ENCODE results near the gene GAL3ST1.

Gene GAL3ST1

DNA sequence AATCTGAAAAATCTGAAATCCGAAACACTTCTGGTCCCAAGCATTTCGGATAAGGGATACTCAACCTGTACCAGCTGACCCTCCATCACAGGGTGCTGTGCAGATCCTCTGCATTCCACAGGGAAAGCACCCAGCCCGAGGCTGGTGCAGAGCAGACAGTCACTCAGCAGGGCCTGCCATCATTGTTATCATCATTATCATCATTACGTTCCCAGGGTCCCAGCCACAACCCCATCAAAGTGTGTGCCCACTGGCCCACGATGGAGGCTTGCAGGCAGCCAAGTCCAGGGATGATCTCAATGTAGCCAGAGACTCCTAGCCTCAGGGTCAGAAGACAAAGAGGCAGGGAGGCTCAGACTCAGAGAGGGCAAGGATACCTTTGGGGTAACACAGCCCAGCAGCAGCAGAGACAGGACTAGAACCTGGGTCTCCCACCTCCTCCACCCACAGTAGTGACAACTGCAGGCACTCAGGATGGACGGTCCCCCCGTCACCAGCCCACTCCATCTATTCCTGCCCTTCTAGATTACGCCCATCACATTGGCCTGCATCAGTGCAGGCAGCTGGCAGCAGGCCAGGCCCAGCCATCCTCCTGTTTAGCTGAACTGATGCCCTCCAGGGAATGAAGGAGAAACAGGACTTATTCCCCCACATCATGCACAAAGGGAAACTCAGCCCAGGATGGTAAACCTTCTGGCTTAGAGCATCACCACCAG lies 10.3 kb downstream of the GAL3ST1 start:
- Histone ChIP-seq H3K9ac (ENCODE audit: low read depth, low read length, poor library complexity, severe bottlenecking) (no peak overlapping the region), H4K20me1 (ENCODE audit: insufficient read depth, low read length, poor library complexity, severe bottlenecking) (no peaks in the 10 kb centered on the region), H2AFZ (ENCODE audit: low read length) (no peak overlapping the region), H3K27me3 (ENCODE audit: insufficient read depth, low read length, poor library complexity, severe bottlenecking) (no peaks in the 10 kb centered on the region), H3K4me1 (ENCODE audit: insufficient read depth, low read length, poor library complexity, severe bottlenecking) (no peaks in the 10 kb centered on the region), H3K4me3 (ENCODE audit: low read length, poor library complexity, severe bottlenecking) (no peak overlapping the region), H3K4me2 (ENCODE audit: low read depth, low read length, poor library complexity, severe bottlenecking) (no peak overlapping the region), H3K9me2 (replicated peaks; ENCODE audit: low read depth, low read length) (no peaks in the 10 kb centered on the region), H3K9me3 (ENCODE audit: insufficient read depth, low read depth, low read length) (no peaks in the 10 kb centered on the region), H3K36me3 (ENCODE audit: insufficient read depth, low read length) (no peaks in the 10 kb centered on the region), H3K79me2 (ENCODE audit: insufficient read depth, low read length) (no peaks in the 10 kb centered on the region), H3F3A (ENCODE audit: low read depth) (no peaks in the 10 kb centered on the region)
- TF ChIP-seq EZH2phosphoT487 (IDR thresholded peaks at IDR 0.05; ENCODE audit: borderline replicate concordance) = no peak
- TF ChIP-seq, protein P1, sequence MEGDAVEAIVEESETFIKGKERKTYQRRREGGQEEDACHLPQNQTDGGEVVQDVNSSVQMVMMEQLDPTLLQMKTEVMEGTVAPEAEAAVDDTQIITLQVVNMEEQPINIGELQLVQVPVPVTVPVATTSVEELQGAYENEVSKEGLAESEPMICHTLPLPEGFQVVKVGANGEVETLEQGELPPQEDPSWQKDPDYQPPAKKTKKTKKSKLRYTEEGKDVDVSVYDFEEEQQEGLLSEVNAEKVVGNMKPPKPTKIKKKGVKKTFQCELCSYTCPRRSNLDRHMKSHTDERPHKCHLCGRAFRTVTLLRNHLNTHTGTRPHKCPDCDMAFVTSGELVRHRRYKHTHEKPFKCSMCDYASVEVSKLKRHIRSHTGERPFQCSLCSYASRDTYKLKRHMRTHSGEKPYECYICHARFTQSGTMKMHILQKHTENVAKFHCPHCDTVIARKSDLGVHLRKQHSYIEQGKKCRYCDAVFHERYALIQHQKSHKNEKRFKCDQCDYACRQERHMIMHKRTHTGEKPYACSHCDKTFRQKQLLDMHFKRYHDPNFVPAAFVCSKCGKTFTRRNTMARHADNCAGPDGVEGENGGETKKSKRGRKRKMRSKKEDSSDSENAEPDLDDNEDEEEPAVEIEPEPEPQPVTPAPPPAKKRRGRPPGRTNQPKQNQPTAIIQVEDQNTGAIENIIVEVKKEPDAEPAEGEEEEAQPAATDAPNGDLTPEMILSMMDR (conservative IDR thresholded peaks at IDR 0.05; ENCODE audit: low read length) = no peak

DNA sequence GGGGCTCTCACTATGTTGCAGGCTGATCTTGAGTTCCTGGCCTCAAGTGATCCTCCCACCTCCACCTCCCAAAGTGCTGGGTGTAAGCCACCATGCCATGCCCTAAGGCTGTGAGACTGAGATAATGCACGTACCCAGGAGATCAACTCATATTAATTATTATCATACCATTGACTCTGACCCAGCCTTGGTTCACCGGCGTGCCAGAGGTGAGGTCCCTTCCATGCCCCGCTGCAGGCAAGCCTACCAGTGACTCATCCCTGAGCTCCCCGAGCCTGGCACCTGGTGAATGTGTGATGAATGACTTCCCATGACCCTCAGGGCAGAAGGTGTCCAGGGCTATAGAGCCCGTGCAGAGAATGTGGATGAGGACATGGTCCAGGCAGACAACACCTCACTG lies 12.1 kb downstream of the GAL3ST1 start:
- H2AFZ ChIP-seq (ENCODE audit: low read length) = no peak overlapping the region
- H4K20me1 ChIP-seq (ENCODE audit: insufficient read depth, low read length, poor library complexity, severe bottlenecking) = no peaks in the 10 kb centered on the region
- H3K9me2 ChIP-seq (replicated peaks; ENCODE audit: low read depth, low read length) = no peaks in the 10 kb centered on the region
- no peak overlapping the region for H3K4me3 ChIP-seq (ENCODE audit: low read length, poor library complexity, severe bottlenecking)
- H3K9me3 ChIP-seq (ENCODE audit: insufficient read depth, low read depth, low read length) = no peaks in the 10 kb centered on the region
- H3K36me3 ChIP-seq (ENCODE audit: insufficient read depth, low read length) = no peaks in the 10 kb centered on the region
- H3K9ac ChIP-seq (ENCODE audit: low read depth, low read length, poor library complexity, severe bottlenecking) = no peak overlapping the region
- no peak overlapping the region for H3K4me2 ChIP-seq (ENCODE audit: low read depth, low read length, poor library complexity, severe bottlenecking)
- TF ChIP-seq, protein P1 (conservative IDR thresholded peaks at IDR 0.05; ENCODE audit: low read length) = no peak
- no peak for TF ChIP-seq EZH2phosphoT487 (IDR thresholded peaks at IDR 0.05; ENCODE audit: borderline replicate concordance)
- no peaks in the 10 kb centered on the region for H3K4me1 ChIP-seq (ENCODE audit: insufficient read depth, low read length, poor library complexity, severe bottlenecking)
- no peaks in the 10 kb centered on the region for H3K79me2 ChIP-seq (ENCODE audit: insufficient read depth, low read length)
- no peaks in the 10 kb centered on the region for H3K27me3 ChIP-seq (ENCODE audit: insufficient read depth, low read length, poor library complexity, severe bottlenecking)
- H3F3A ChIP-seq (ENCODE audit: low read depth) = no peaks in the 10 kb centered on the region

DNA sequence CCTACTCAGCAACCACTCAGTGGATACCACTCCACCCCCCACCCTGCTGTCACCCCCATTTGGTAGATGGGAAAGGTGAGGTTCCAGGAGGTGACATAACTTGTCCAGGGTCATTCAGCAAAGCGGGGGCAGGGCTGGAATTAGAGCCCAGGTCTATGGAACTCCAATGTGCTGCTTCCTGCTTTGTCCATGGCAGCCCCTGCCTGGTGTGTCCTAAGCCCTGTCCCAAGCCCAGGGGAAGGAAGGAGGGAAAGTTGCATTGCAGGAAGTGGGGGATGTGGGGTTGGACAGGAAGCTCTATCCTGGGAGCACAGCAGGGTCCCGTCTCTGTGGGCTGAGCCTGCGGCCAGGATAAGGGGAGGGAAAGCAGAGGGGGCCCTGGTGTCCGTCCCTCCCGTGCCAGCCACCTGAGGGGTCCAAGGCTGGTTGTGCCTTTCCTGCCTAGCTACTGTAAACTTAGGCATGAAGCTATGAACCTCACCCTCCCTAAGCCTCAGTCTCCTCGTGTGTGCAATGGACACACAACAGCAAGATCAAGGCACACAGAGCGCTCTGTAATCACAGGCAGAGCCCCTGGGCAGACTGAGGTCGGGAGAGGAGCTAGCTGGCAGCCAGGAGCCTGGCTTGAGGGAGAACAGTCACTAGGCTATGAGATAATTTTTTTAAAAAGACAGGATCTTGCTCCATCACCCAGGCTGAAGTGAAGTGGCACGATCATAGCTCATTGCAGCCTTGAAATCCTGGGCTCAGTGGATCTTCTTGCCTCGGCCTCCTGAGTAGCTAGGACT lies 12.9 kb downstream of the GAL3ST1 start:
- H3F3A ChIP-seq (ENCODE audit: low read depth) = no peaks in the 10 kb centered on the region
- H3K27me3 ChIP-seq (ENCODE audit: insufficient read depth, low read length, poor library complexity, severe bottlenecking) = no peaks in the 10 kb centered on the region
- H3K9me2 ChIP-seq (replicated peaks; ENCODE audit: low read depth, low read length) = no peaks in the 10 kb centered on the region
- H3K9ac ChIP-seq (ENCODE audit: low read depth, low read length, poor library complexity, severe bottlenecking) = no peak overlapping the region
- no peaks in the 10 kb centered on the region for H3K4me1 ChIP-seq (ENCODE audit: insufficient read depth, low read length, poor library complexity, severe bottlenecking)
- no peak overlapping the region for H3K4me2 ChIP-seq (ENCODE audit: low read depth, low read length, poor library complexity, severe bottlenecking)
- no peak overlapping the region for H2AFZ ChIP-seq (ENCODE audit: low read length)
- no peak for TF ChIP-seq EZH2phosphoT487 (IDR thresholded peaks at IDR 0.05; ENCODE audit: borderline replicate concordance)
- TF ChIP-seq, protein P1 (conservative IDR thresholded peaks at IDR 0.05; ENCODE audit: low read length) = no peak
- H4K20me1 ChIP-seq (ENCODE audit: insufficient read depth, low read length, poor library complexity, severe bottlenecking) = no peaks in the 10 kb centered on the region
- no peaks in the 10 kb centered on the region for H3K79me2 ChIP-seq (ENCODE audit: insufficient read depth, low read length)
- H3K9me3 ChIP-seq (ENCODE audit: insufficient read depth, low read depth, low read length) = no peaks in the 10 kb centered on the region
- H3K36me3 ChIP-seq (ENCODE audit: insufficient read depth, low read length) = no peaks in the 10 kb centered on the region
- H3K4me3 ChIP-seq (ENCODE audit: low read length, poor library complexity, severe bottlenecking) = no peak overlapping the region

Data from Loucy (cell line).